HG02798 (cell line): ENCODE data around the gene NBPF4.
"Not testable (repeated sequence)": the region's sequence is repeated elsewhere in the genome, so short reads cannot be mapped to it uniquely, and the experiment has no call there.

Experiments used
- ATAC-seq: cut with Tn5 transposase; IDR thresholded peaks from one replicate; pipeline ENCODE4 v1.9.1; 2021; ENCODE audit warnings: mild to moderate bottlenecking; ENCODE audit not compliant: unreplicated experiment, poor library complexity

Gene NBPF4, protein sequence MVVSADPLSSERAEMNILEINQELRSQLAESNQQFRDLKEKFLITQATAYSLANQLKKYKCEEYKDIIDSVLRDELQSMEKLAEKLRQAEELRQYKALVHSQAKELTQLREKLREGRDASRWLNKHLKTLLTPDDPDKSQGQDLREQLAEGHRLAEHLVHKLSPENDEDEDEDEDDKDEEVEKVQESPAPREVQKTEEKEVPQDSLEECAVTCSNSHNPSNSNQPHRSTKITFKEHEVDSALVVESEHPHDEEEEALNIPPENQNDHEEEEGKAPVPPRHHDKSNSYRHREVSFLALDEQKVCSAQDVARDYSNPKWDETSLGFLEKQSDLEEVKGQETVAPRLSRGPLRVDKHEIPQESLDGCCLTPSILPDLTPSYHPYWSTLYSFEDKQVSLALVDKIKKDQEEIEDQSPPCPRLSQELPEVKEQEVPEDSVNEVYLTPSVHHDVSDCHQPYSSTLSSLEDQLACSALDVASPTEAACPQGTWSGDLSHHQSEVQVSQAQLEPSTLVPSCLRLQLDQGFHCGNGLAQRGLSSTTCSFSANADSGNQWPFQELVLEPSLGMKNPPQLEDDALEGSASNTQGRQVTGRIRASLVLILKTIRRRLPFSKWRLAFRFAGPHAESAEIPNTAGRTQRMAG

DNA sequence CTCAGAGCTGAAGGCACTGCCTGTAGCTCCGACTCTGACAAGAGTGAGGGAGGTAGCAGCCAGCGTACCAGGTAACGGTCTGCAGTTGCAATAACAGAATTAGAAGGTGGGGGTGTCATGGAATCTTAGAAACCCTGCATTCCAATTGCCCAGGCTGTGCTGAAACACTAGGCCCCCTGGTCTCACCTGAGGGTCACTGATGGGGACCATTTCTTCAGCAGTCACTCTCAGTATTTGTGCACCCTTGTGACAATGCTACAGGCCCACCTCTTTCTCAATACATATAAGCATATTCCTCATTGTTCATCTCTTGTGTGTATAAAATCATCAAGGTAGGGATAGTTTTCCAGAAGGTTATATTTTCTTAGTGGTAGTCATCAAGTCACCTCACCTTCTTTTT is at the start of gene NBPF4:
Gene NBPF4 (minus strand): TSS at position 101 of the 400 bp plus-strand sequence. CDS start 315 bp downstream, outside the sequence.
- ATAC-seq: not testable (repeated sequence)

DNA sequence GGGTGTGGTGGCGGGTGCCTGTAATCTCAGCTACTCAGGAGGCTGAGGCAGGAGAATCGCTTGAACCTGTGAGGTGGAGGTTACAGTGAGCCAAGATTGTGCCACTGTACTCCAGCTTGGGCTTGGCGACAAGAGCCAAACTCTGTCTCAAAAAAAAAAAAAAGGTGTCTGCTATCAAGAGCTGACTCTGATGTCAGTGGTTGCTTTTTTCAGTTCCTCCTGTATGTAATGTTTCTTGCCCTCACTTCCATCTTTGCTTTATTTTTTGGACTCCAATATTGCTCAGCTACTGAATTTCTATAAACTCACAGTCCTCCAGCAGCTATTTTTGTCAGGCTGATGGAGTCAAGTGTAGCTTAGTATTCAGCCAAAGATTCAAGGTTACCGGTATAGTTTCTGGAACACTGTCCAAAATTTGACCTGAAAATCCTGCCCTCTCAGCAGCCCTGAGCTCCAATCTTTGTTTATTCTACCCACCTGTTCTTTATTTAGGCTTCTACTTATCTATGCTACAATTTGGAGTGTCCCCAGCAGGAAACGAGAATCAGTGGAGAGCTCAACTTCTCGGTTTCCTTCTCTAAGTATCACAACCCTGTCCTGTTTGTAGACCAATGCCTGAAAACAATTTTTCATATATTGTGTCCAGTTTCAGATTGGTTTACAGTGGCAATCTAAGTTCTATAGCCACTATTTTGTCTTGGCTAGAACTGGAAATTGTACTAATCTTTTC is 38.8 kb upstream of the NBPF4 start:
- ATAC-seq: not testable (repeated sequence)

DNA sequence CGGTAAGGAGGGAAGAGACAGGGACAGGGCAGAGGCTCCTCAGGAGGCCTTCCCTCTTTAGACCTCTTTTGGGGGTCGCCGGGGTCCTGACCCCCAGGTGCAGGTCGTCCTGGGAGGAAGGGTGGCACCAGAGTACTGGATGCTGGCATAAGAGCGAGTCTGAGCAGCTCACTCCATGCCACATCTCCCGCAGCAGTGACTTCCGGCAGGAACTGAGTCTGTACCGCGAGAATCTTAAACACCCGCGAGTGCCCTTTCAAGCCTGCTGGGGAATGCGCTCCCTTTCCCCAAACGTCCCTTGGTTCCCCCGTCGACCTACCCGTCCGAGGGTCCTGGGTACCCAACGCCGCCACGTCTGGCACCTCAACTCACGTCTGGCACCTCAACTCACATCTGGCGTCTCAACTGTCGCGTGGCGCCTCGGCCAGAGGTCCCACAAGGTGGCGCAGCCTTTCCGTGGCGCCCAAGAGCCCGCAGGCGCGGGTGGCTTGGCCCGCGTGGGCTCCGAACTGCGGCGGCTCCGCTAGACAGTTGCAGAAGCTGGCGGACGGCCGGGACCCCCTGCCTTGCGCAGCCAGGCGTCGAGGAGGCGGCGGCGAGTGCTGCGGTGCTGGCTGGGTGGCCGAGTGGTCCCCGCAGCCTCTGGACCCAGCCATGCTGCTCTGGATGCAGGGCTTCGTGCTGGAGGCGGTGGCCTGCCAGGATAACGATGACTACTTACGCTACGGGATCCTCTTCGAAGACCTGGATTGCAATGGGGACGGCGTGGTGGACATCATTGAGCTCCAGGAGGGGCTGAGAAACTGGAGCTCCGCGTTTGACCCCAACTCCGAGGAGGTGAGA is 28.8 kb upstream of the NBPF4 start:
- ATAC-seq: peak; percentile 70

DNA sequence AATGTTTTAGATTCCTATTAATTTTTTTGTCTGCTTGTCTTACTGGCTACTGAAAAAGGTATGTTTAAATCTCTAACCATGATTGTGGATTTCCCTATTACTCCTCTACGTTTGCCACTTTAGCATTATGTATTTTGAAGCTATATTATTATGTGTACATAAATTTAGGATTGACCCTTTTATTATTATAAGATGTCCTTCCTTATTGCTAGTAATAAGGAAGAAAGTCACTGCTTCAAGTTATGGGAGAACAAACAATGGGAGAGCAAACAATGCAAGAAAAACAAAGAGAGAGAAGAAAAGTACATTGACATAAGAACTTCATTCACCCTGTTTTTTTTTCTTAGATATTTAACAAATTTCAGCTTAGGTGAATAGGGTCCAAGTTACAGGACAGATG is 23.2 kb upstream of the NBPF4 start:
- ATAC-seq: not testable (repeated sequence)

DNA sequence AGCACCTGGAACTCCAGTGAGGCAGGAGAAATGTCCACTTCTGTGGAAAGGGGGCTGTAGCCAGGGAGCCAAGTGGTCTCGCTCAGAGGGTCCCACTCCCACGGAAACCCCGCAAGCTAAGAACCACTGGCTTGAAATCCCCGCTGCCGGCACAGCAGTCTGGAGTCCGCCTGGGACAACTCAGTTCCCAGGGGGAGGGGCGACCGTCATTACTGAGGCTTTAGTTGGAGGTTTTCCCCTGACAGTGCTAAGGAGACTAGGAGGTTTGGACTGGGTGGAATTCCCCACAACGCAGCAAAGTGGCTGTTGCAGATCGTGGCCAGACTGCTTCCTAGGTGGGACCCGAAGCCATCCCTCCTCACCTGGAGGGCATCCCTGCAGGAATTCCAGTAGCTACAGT is 18.1 kb upstream of the NBPF4 start:
- ATAC-seq: not testable (repeated sequence)

DNA sequence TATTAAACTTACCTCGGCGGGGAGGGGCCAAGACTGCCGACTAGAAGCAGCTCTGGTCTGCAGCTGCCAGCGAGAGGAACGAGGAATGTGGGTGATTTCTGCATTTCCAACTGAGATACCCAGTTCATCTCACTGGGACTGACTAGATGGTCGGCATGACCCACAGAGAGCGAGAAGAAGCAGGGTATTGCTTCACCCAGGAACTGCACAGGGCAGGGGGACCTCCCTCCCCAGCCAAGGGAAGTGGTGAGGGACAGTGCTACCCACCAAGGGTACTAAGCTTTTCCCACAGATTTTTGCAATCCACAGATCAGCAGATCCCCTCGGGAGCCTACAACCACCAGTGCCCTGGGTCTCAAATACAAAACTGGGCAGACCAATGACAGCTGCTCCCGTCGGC is 17.6 kb upstream of the NBPF4 start:
- ATAC-seq: not testable (repeated sequence)

DNA sequence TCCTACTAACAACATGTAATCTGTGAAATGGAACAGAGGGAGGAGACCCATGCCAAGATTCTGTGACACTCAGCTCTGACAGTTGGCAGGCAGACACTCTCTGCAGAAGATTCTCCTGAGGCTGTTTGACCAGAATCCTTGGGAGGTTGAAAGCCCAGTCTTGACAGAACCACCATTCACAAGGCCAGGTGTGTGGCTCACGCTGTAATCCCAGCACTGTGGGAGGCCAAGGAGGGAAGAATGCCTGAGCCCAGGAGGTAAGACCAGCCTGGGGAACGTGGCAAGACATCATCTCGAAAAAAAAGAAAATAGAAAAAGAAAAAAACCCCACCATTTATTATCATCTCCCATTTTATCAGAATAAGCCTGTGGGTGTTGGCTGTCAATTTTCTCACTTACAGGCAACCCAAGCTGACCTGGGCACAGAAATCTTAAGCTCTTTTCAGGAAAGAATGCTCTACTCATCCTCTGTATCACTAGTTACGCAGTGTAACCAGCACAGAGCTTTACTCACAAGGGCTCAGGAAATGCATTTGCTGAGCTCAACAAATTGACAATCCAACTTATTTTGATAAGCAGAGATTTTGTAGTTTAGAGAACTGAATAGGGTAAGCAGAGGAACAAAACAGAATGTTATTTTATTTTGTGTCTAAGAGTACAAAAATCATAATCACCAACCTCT is 16.8 kb upstream of the NBPF4 start:
- ATAC-seq: not testable (repeated sequence)

DNA sequence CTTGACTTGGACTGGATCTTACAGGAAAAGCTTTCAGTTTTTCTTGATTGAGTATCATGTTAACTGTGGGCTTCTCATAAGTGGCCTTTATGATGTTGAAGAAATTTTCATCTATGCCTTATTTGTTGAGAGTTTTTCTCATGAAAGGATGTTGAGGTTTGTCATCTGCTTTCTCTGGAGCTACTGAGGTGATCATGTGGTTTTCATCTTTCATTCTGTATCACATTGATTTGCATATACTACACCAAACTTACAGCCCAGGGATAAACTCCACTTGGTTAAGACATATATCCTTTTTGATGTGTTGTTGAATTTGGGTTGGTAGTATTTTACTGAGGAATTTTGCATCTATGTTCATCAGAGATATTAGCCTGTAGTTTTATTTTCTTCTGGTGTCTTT is 11.6 kb upstream of the NBPF4 start:
- peak; percentile 75 for ATAC-seq

DNA sequence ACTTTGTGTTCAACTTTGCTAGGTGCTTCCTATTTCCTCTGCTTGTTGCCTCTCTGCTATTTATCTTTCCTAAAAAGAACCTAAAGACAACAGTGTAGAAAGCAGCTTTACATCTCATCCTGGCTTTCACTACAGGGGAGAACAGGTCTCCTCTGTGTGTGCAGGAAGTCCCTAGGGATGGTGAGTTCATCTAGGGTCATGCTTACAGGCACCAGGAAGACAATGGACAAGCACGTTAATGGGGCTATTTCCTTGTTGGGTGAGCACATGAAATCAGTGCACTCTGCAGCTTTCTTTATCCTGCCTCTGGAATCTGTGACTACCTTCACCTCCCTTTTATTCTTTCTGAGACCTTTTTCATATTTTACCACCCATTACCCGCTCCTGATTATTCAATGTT is 4.5 kb downstream of the NBPF4 start:
- not testable (repeated sequence) for ATAC-seq

DNA sequence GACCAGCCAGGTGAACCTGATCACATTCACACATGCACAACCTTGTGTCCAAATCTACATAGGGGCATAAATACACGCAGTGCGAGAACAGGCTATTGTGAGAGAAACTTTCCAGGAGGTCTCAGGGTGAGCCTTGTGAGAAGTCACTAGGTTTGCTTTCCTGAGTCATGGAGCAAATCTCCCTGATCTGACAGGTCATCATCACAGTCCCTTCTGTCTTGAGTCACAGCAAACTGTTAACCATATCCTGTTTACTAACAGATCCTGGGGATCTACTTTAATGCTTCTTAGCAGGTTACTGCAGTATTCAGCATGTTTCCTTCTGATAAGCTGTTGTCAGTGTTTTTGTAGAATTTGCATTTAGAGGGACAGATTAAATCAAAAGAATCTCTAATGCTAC is 8.6 kb downstream of the NBPF4 start:
- ATAC-seq: not testable (repeated sequence)

DNA sequence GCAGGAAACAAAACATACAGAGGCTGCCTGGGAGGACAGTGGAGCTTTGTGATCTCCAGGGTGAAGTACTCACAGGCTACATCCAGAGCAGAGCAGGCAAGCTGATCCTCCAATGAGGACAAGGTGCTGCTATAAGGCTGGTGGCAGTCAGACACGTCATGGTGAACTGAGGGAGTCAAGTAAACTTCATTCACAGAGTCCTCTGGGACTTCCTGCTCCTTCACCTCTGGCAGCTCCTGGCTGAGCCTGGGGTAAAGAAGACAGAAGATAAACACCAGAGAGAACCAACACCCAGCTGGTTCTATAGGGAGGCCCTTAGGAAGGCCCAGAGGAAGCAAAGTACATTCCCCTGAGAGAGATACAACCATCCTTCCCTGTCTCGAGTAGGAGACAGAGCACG is 11.7 kb downstream of the NBPF4 start:
- not testable (repeated sequence) for ATAC-seq

DNA sequence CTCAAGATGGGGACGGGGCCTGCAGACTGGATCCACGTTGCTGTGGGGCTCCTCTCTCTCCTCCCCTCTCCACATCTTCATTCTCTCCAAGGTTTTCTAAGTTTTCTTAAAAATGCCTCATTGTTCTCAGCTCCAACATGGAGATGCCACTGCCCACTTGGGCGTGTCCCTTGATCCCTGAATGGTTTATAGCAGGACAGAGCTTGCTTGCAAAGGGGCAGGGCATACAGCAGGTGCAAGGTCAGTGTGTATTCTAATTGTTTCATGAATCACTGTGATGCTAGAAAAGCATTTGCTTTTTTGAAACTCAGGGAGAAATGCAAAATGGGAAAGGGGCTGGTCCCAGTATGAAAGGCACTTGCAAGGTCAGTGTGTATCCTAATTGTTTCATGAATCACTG is 13.9 kb downstream of the NBPF4 start:
- ATAC-seq: not testable (repeated sequence)

DNA sequence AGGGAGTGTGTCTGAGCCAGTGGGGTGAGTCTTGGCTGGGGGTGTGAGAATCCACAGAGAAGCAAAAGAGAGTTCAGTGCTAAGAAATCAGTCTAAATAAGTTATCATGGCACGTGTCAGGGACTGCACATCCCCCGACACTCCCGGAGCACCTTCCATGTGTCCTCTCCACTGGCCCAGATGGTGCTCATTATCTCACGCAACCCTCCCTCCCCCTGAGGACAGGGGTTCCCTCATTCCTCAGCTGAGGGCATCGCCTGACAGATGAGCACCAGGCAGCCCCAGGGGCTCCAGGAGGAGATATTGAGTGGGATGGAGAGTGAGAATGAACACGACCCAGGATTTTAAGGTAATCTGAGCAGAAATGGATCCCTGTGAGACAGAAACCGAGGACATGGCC is 16.1 kb downstream of the NBPF4 start:
- ATAC-seq: not testable (repeated sequence)

DNA sequence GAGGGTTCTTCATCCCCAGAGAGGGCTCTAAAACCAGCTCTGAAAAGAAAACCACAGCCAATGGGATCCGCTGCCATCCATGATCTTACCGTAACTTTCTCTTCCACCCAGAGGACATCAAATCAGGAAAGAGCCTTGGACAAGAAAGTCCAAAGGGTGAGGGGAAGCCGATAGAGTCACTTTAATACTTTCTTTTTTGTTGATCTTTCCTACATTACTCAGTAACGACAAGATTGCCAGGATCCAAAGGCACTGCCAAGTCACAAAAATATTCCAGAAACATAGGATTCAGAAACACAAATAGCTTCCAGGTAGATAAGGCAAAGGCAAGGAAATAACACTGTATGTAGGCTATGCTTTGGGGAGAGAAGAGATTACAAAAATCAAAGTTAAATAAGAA is 17.0 kb downstream of the NBPF4 start:
- not testable (repeated sequence) for ATAC-seq

DNA sequence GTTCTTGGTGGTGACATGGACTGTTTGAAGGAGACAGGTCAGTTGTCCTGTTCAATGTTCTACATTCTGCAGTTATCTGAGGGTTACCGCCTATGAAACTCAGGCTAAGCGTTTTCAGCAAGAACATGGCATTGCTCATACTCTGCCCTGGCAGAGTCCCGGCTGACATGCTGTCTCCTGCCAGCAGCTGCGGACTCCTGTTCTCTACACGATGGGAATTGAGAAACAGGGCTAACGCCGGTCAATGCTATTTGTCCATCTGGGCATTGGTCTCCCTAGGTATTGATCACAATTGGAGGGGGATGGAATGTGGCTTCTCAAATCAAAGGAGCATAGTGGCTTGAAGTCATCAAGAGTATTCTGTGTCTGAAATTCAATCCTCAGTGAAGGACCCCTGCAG is 20.6 kb downstream of the NBPF4 start:
- not testable (repeated sequence) for ATAC-seq

DNA sequence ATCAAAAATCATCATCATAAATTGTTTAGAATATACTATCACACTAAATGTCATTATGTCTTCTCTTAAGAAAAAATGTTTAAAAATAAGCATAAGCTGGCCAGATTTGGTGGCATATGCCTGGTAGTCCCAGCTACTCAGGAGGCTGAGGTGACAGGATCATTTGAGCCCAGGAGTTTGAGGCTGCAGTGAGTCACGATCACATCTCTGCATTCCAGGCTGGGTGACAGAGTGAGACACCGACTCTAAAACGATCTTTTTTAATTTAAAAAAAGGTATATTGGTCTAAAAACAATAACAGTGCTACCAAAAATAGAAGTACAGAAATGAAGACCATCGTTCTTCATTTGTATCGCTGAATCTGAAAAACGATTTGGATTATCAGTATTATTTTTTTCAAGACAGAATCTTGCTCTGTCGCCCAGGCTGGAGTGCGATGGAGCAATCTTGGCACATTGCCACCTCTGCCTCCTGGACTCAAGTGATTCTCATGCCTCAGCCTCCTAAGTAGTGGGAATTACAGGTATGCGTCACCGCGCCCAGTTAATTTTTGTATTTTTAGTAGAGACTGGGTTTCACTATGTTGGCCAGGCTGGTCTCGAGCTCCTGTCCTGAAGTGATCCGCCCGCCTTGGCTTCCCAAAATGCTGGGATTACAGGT is 26.2 kb downstream of the NBPF4 start:
- ATAC-seq: not testable (repeated sequence)

DNA sequence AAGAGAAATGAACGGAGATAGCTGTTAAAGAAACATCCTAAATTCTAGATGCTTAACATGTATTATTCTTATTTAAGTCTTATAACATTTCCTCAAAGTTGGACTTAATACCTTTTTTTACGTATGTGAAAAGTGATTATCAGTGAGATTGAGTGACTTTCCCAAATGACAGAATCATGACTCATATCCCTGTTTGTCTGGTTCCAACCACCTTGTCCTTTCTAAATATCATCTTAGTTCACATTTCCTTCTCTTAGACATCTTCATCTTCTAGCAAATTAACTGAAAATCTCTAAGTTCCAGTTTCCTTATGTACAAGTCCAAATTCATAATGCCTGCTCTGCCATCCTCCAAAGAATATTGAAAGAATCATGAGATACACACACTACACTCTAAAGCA is 26.9 kb downstream of the NBPF4 start:
- ATAC-seq: not testable (repeated sequence)

DNA sequence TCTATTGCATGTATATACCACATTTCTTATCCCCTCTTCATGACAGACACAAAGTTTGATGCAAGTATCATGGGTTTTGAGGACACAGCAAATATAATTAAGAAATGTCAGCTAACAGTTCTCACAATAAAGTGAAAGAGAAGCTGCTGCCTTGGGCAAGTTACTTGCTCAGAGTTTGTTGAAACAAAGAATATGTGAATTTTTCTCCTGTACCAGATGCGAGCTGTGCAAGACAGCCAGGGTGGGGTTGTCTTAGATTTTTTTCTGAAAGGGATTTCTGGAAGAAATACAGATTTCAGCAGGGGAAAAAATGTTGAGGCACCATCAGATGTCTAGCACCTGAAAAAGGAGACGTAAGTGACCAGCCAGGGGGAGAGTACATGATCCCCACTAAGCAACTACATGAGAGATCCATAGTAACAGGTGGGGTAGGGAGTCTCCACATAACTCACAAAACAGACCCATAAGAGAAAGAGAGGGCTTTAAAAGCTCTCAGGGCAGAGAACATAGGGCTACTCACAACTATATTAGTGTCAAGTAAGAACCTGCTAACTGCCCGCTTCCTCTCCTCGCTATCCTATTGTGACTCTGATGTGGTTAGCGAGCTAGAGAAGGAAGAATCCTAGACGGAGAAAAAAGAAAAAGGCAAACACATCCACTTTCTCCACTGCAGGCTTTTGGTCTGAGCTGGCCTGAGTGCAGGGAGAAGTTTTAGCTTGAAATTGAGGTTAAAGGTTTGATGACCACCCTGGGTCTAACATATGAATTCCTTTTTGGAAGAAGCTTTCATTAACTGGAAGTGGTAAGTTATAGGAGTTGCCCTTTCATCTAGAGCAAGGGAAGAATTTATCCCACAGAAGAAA is 27.6 kb downstream of the NBPF4 start:
- not testable (repeated sequence) for ATAC-seq
